Measurements from ENCODE around the gene RASGEF1B. TPM values are rescaled to one million over a fixed set of nuclear protein-coding genes. Genes with fewer than 3 reads are reported as not detected.

RASGEF1B gene
- total RNA-seq, 2 experiments from 2014 or later = 5.7 to 12.6 TPM

- Histone ChIP-seq H2AFZ (ENCODE audit: low read length) (no peak overlapping the region), H3K9me2 (ENCODE audit: insufficient read depth, low read length) (no peaks in the 10 kb centered on the region), H3K4me2 (ENCODE audit: low read length) (no peak overlapping the region), H4K20me1 (ENCODE audit: insufficient read depth, low read length) (no peaks in the 10 kb centered on the region), H3K4me1 (ENCODE audit: insufficient read depth, low read length, poor library complexity, severe bottlenecking) (no peaks in the 10 kb centered on the region), H3K27ac (ENCODE audit: low read depth, low read length, poor library complexity, severe bottlenecking) (no peak overlapping the region), H3K36me3 (ENCODE audit: insufficient read depth, low read length) (peaks cover 60% of the 10 kb centered on the region), H3K4me3 (ENCODE audit: low read depth, low read length, poor library complexity, severe bottlenecking) (no peak overlapping the region), H3K79me2 (ENCODE audit: insufficient read depth, low read depth, low read length) (no peaks in the 10 kb centered on the region), H3K9me3 (ENCODE audit: low read length) (no peaks in the 10 kb centered on the region)
- ChIA-PET POLR2A (interaction anchor here (0.7 to 1.4 kb wide), 6 partner anchors 8 to 769 kb away, joined by 3 to 6 read pairs (median 4); no protein-coding TSS in a partner anchor), CTCF (ENCODE audit: unreplicated experiment) (no interaction called here)
- DNase-seq (ENCODE audit: low spot score) = no peak
- intact Hi-C loops (cut with micrococcal nuclease; ENCODE audit: unreplicated experiment) = no loop called here
- no TSS peak for BruUV-seq (replicated peaks)
- TF ChIP-seq EZH2phosphoT487 (IDR thresholded peaks at IDR 0.05; ENCODE audit: borderline replicate concordance, low read depth, low read length) = no peak
- TF ChIP-seq, protein P1, sequence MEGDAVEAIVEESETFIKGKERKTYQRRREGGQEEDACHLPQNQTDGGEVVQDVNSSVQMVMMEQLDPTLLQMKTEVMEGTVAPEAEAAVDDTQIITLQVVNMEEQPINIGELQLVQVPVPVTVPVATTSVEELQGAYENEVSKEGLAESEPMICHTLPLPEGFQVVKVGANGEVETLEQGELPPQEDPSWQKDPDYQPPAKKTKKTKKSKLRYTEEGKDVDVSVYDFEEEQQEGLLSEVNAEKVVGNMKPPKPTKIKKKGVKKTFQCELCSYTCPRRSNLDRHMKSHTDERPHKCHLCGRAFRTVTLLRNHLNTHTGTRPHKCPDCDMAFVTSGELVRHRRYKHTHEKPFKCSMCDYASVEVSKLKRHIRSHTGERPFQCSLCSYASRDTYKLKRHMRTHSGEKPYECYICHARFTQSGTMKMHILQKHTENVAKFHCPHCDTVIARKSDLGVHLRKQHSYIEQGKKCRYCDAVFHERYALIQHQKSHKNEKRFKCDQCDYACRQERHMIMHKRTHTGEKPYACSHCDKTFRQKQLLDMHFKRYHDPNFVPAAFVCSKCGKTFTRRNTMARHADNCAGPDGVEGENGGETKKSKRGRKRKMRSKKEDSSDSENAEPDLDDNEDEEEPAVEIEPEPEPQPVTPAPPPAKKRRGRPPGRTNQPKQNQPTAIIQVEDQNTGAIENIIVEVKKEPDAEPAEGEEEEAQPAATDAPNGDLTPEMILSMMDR (conservative IDR thresholded peaks at IDR 0.05; ENCODE audit: low read length) = no peak
Measured at GRCh38 chr4:81432825-81433224, 38.9 kb downstream of the RASGEF1B start.

DNA sequence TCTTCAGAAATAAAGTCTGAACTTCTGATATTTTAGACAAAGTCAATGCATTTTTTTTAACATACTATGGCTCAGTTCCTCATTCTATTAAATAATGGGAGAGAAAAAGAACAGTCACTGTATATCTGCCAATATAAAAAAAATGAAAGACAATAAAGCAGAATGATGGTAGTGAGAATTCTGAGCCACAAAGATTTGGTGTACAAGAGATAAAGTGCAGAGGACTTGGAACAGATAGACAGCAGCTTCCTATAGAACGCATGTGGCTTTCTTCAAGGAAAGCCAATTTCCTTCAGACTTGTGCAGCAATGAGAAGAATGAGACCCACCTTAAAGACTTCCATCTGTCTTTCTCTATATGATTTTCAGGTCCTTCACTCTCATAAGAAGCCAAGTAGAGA is 39.7 kb downstream of the RASGEF1B start:
- H3K4me1 ChIP-seq (ENCODE audit: insufficient read depth, low read length, poor library complexity, severe bottlenecking) = no peaks in the 10 kb centered on the region
- BruUV-seq (replicated peaks) = no TSS peak
- CTCF ChIA-PET (ENCODE audit: unreplicated experiment) = interaction anchor here (0.5 kb wide), 1 partner anchor 80 kb away, joined by 3 read pairs; no protein-coding TSS in a partner anchor
- H4K20me1 ChIP-seq (ENCODE audit: insufficient read depth, low read length) = no peaks in the 10 kb centered on the region
- peaks cover 67% of the 10 kb centered on the region for H3K36me3 ChIP-seq (ENCODE audit: insufficient read depth, low read length)
- H2AFZ ChIP-seq (ENCODE audit: low read length) = no peak overlapping the region
- H3K27ac ChIP-seq (ENCODE audit: low read depth, low read length, poor library complexity, severe bottlenecking) = no peak overlapping the region
- no peak for DNase-seq (ENCODE audit: low spot score)
- POLR2A ChIA-PET = interaction anchor here (0.6 to 1.3 kb wide), 2 partner anchors 11 to 453 kb away, joined by 3 to 6 read pairs; no protein-coding TSS in a partner anchor
- TF ChIP-seq, protein P1 (conservative IDR thresholded peaks at IDR 0.05; ENCODE audit: low read length) = no peak
- no peak for TF ChIP-seq EZH2phosphoT487 (IDR thresholded peaks at IDR 0.05; ENCODE audit: borderline replicate concordance, low read depth, low read length)
- no peak overlapping the region for H3K4me3 ChIP-seq (ENCODE audit: low read depth, low read length, poor library complexity, severe bottlenecking)
- H3K9me3 ChIP-seq (ENCODE audit: low read length) = no peaks in the 10 kb centered on the region
- intact Hi-C loops (cut with micrococcal nuclease; ENCODE audit: unreplicated experiment) = no loop called here
- H3K9me2 ChIP-seq (ENCODE audit: insufficient read depth, low read length) = no peaks in the 10 kb centered on the region
- no peaks in the 10 kb centered on the region for H3K79me2 ChIP-seq (ENCODE audit: insufficient read depth, low read depth, low read length)
- H3K4me2 ChIP-seq (ENCODE audit: low read length) = no peak overlapping the region

GRCh38 chr4:81429607-81430006 is 42.1 kb downstream of the RASGEF1B start:
- POLR2A ChIA-PET = no interaction called here
- TF ChIP-seq, protein P1 (conservative IDR thresholded peaks at IDR 0.05; ENCODE audit: low read length) = no peak
- TF ChIP-seq EZH2phosphoT487 (IDR thresholded peaks at IDR 0.05; ENCODE audit: borderline replicate concordance, low read depth, low read length) = no peak
- intact Hi-C loops (cut with micrococcal nuclease; ENCODE audit: unreplicated experiment) = no loop called here

More at GRCh38 chr4:81429607-81430006, 42.1 kb downstream of the RASGEF1B start:
- DNase-seq (ENCODE audit: low spot score) = no peak
- Histone ChIP-seq H3K79me2 (ENCODE audit: insufficient read depth, low read depth, low read length) (no peaks in the 10 kb centered on the region), H3K27ac (ENCODE audit: low read depth, low read length, poor library complexity, severe bottlenecking) (no peak overlapping the region), H3K9me3 (ENCODE audit: low read length) (no peaks in the 10 kb centered on the region), H3K9me2 (ENCODE audit: insufficient read depth, low read length) (no peaks in the 10 kb centered on the region), H2AFZ (ENCODE audit: low read length) (no peak overlapping the region), H4K20me1 (ENCODE audit: insufficient read depth, low read length) (no peaks in the 10 kb centered on the region), H3K4me3 (ENCODE audit: low read depth, low read length, poor library complexity, severe bottlenecking) (no peak overlapping the region), H3K4me2 (ENCODE audit: low read length) (no peak overlapping the region), H3K36me3 (ENCODE audit: insufficient read depth, low read length) (peaks cover 63% of the 10 kb centered on the region), H3K4me1 (ENCODE audit: insufficient read depth, low read length, poor library complexity, severe bottlenecking) (no peaks in the 10 kb centered on the region)
- BruUV-seq (replicated peaks) = no TSS peak
- CTCF ChIA-PET (ENCODE audit: unreplicated experiment) = no interaction called here

Data from OCI-LY7 (cell line).